NCI-H2081 treated with DMSO at 0.1 percent for 48 hours (cell line): Measurements from ENCODE around the gene MAML3.
"Not testable (repeated sequence)": the region's sequence is repeated elsewhere in the genome, so short reads cannot be mapped to it uniquely, and the experiment has no call there.

Source experiments
- DNase-seq: peaks from one replicate; lab custom pipeline; 2025; lab: John Stamatoyannopoulos, UW

The MAML3 gene

GRCh38 chr4:139961344-139961946 lies 192.5 kb downstream of the MAML3 start:
- DNase-seq: no peak

- no peak for DNase-seq
Measured at GRCh38 chr4:139959396-139959795, 194.6 kb downstream of the MAML3 start.

GRCh38 chr4:139958739-139959098 lies 195.3 kb downstream of the MAML3 start:
- DNase-seq: no peak

- no peak for DNase-seq
Measured at GRCh38 chr4:139957986-139958738, 195.8 kb downstream of the MAML3 start.

- DNase-seq: no peak
Measured at GRCh38 chr4:139957065-139957464, 196.9 kb downstream of the MAML3 start.

- DNase-seq: no peak
Measured at GRCh38 chr4:139956507-139957017, 197.4 kb downstream of the MAML3 start.

GRCh38 chr4:139955600-139955999 lies 198.4 kb downstream of the MAML3 start:
- DNase-seq: no peak

GRCh38 chr4:139954512-139954911 lies 199.5 kb downstream of the MAML3 start:
- DNase-seq: no peak

GRCh38 chr4:139951021-139951420 lies 203.0 kb downstream of the MAML3 start:
- no peak for DNase-seq

- DNase-seq: no peak
Measured at GRCh38 chr4:139950568-139950967, 203.4 kb downstream of the MAML3 start.

GRCh38 chr4:139944916-139945315 lies 209.1 kb downstream of the MAML3 start:
- DNase-seq: not testable (repeated sequence)

- no peak for DNase-seq
Measured at GRCh38 chr4:139943277-139943676, 210.7 kb downstream of the MAML3 start.

GRCh38 chr4:139942241-139942640 lies 211.7 kb downstream of the MAML3 start:
- no peak for DNase-seq

- no peak for DNase-seq
Measured at GRCh38 chr4:139940600-139940999, 213.4 kb downstream of the MAML3 start.

- DNase-seq: no peak
Measured at GRCh38 chr4:139938414-139938813, 215.6 kb downstream of the MAML3 start.

- no peak for DNase-seq
Measured at GRCh38 chr4:139935911-139936310, 218.1 kb downstream of the MAML3 start.

- DNase-seq: peak; percentile 83
Measured at GRCh38 chr4:139934708-139935195, 219.2 kb downstream of the MAML3 start.

GRCh38 chr4:139934057-139934707 lies 219.8 kb downstream of the MAML3 start:
- DNase-seq: peak; percentile 39

- DNase-seq: no peak
Measured at GRCh38 chr4:139933541-139933940, 220.4 kb downstream of the MAML3 start.

GRCh38 chr4:139933104-139933503 lies 220.9 kb downstream of the MAML3 start:
- DNase-seq: no peak

- DNase-seq: no peak
Measured at GRCh38 chr4:139924782-139925181, 229.2 kb downstream of the MAML3 start.

GRCh38 chr4:139922406-139923024 lies 231.5 kb downstream of the MAML3 start:
- DNase-seq: peak; percentile 27
